ENCODE measurements around the gene TFAP2C.

Gene TFAP2C

GRCh38 chr20:56628873-56629463 lies at the start of gene TFAP2C:
Gene TFAP2C (plus strand): TSS chr20:56629306. CDS start chr20:56629545, 239 bp downstream.
- peak in 1 of 2 donors; percentile 34 for DNase-seq (ENCODE audit: low read depth in 2 of 2)
- H3K4me3 ChIP-seq (replicated peaks in 1 of 2; ENCODE audit: low read depth in 2 of 2, low read length in 2 of 2), result peak within 1 kb of the TSS in 1 of 2 donors; percentile 31
- TF ChIP-seq CTCF (IDR thresholded peaks at IDR 0.05; ENCODE audit: low read depth, low read length), result no peak

- no peak for TF ChIP-seq CTCF (IDR thresholded peaks at IDR 0.05; ENCODE audit: low read depth, low read length)
- no peak overlapping the region for H3K4me3 ChIP-seq (replicated peaks in 1 of 2; ENCODE audit: low read depth in 2 of 2, low read length in 2 of 2)
- DNase-seq (ENCODE audit: low read depth in 2 of 2), result no peak
Observed at GRCh38 chr20:56580226-56580625, 48.9 kb upstream of the TFAP2C start.

GRCh38 chr20:56581701-56582100 lies 47.4 kb upstream of the TFAP2C start:
- no peak for DNase-seq (ENCODE audit: low read depth in 2 of 2)
- no peak overlapping the region for H3K4me3 ChIP-seq (replicated peaks in 1 of 2; ENCODE audit: low read depth in 2 of 2, low read length in 2 of 2)
- no peak for TF ChIP-seq CTCF (IDR thresholded peaks at IDR 0.05; ENCODE audit: low read depth, low read length)

DNA sequence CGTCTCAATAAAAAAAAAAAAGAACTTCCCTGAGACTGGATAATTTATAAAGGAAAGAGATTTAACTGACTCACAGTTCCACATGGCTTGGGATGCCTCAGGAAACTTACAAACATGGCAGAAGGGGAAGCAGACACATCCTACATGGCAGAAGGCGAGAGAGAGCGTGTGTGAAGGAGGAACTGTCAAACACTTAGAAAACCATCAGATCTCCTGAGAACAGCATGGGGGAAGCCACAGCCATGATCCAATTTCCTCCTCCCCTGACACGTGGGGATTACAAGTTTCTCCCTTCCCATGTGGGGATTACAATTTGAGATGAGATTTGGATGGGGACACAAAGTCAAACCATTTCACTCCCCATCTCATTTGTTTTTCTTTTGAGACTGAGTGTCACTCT lies 46.6 kb upstream of the TFAP2C start:
- no peak for DNase-seq (ENCODE audit: low read depth in 2 of 2)
- no peak for TF ChIP-seq CTCF (IDR thresholded peaks at IDR 0.05; ENCODE audit: low read depth, low read length)
- no peak overlapping the region for H3K4me3 ChIP-seq (replicated peaks in 1 of 2; ENCODE audit: low read depth in 2 of 2, low read length in 2 of 2)

DNA sequence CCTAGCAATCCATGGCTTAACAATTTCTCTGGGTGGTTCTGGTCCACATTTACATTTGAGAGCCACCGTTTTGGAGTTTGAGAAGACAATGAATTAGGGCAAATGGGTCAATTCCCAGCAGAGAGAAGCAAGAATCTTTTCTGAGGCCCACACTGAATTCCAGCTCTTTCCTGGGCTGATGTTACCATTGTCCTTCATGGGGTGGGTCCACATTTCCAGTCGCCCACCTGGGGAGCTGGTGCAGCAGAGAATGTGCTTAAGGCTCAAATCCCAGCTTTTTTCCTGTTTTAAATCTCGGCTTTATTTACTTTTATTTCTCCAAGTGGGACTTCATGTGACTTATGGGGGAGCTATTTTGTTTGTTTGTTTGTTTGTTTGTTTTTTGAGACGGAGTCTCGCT lies 44.2 kb upstream of the TFAP2C start:
- DNase-seq (ENCODE audit: low read depth in 2 of 2), result no peak
- H3K4me3 ChIP-seq (replicated peaks in 1 of 2; ENCODE audit: low read depth in 2 of 2, low read length in 2 of 2), result no peak overlapping the region
- no peak for TF ChIP-seq CTCF (IDR thresholded peaks at IDR 0.05; ENCODE audit: low read depth, low read length)

- DNase-seq (ENCODE audit: low read depth in 2 of 2), result no peak
Observed at GRCh38 chr20:56587307-56588041, 41.6 kb upstream of the TFAP2C start.

More at GRCh38 chr20:56587307-56588041, 41.6 kb upstream of the TFAP2C start:
- H3K4me3 ChIP-seq (replicated peaks in 1 of 2; ENCODE audit: low read depth in 2 of 2, low read length in 2 of 2), result no peak overlapping the region
- TF ChIP-seq CTCF (IDR thresholded peaks at IDR 0.05; ENCODE audit: low read depth, low read length), result no peak
